Keratinocyte (primary cell): Measurements from ENCODE around the gene VPS9D1. TPM values are rescaled to one million over a fixed set of nuclear protein-coding genes. Genes with fewer than 3 reads are reported as not detected.
A peak's percentile ranks its signal among the peaks of the same experiment; 100 is the strongest.

Experiments
- DNase-seq: peaks from one replicate; pipeline ENCODE4 v3.0.0-alpha.2; 2011; ENCODE audit warnings: low read depth, missing footprints, low spot score
- FAIRE-seq: peaks from 2 replicates; lab custom pipeline; 2011; peaks lifted over from hg19 to GRCh38; lab: Jason Lieb, UNC
- H2AFZ ChIP-seq: 2 replicates; pipeline ENCODE4 v1.6.0; 2012; ENCODE audit warnings: low read length, control low read depth, inconsistent platforms; ENCODE audit not compliant: control insufficient read depth
- H3K27ac ChIP-seq: 2 replicates; pipeline ENCODE4 v1.5.1; 2011; ENCODE audit warnings: low read length; ENCODE audit not compliant: control insufficient read depth, insufficient read depth
- H3K27me3 ChIP-seq: 3 replicates; pipeline ENCODE4 v1.6.0; 2011; ENCODE audit warnings: low read length; ENCODE audit not compliant: control insufficient read depth, insufficient read depth; ENCODE audit errors: extremely low read depth
- H3K36me3 ChIP-seq, 2 experiments: 2 replicates in 1 of 2; 3 replicates in 1 of 2; pipeline ENCODE4 v1.5.1; 2011; ENCODE audit warnings: low read length in 2 of 2, mild to moderate bottlenecking in 1 of 2; ENCODE audit not compliant: control insufficient read depth in 2 of 2, insufficient read depth in 2 of 2; ENCODE audit errors: extremely low read depth in 1 of 2
- H3K4me1 ChIP-seq: 3 replicates; pipeline ENCODE4 v1.5.1; 2011; ENCODE audit warnings: low read length; ENCODE audit not compliant: control insufficient read depth, insufficient read depth; ENCODE audit errors: extremely low read depth
- H3K4me2 ChIP-seq: 3 replicates; pipeline ENCODE4 v1.6.0; 2011; ENCODE audit warnings: low read depth, low read length; ENCODE audit not compliant: control insufficient read depth, insufficient read depth; ENCODE audit errors: extremely low read depth
- H3K4me3 ChIP-seq, 3 experiments: fragments of 200-600 bp in 1 of 3; sonication (generic) in 1 of 3; 2 replicates in 2 of 3; 3 replicates in 1 of 3; pipeline ENCODE4 v1.5.1; 2011 to 2016; ENCODE audit warnings: low read length in 3 of 3, mild to moderate bottlenecking in 3 of 3, control low read depth in 2 of 3, inconsistent platforms in 1 of 3, low read depth in 1 of 3, mixed read lengths in 1 of 3, mixed run types in 1 of 3, moderate library complexity in 1 of 3; ENCODE audit not compliant: control insufficient read depth in 2 of 3, insufficient read depth in 2 of 3; ENCODE audit errors: extremely low read depth in 1 of 3
- H3K79me2 ChIP-seq: 2 replicates; pipeline ENCODE4 v1.6.0; 2012; ENCODE audit warnings: low read length; ENCODE audit not compliant: control insufficient read depth, insufficient read depth
- H3K9ac ChIP-seq: 3 replicates; pipeline ENCODE4 v1.6.0; 2011; ENCODE audit warnings: low read length; ENCODE audit not compliant: control insufficient read depth, insufficient read depth; ENCODE audit errors: extremely low read depth
- H3K9me1 ChIP-seq: 3 replicates; pipeline ENCODE4 v1.6.0; 2011; ENCODE audit warnings: low read length; ENCODE audit not compliant: control insufficient read depth, insufficient read depth; ENCODE audit errors: extremely low read depth
- H3K9me3 ChIP-seq: 2 replicates; pipeline ENCODE4 v1.5.1; 2012; ENCODE audit warnings: low read depth, low read length; ENCODE audit not compliant: control insufficient read depth
- H4K20me1 ChIP-seq: 3 replicates; pipeline ENCODE4 v1.6.0; 2011; ENCODE audit warnings: low read length; ENCODE audit not compliant: control insufficient read depth, insufficient read depth; ENCODE audit errors: extremely low read depth
- EZH2 ChIP-seq: IDR thresholded peaks from one replicate; pipeline ENCODE4 v1.6.1; 2012; ENCODE audit warnings: inconsistent platforms, mild to moderate bottlenecking, low read length, moderate library complexity
- dilution Hi-C: fragments of 300-500 bp; cut with MboI; formaldehyde crosslinking; loops from one replicate; pipeline ENCODE4 v1.7.0; 2020; ENCODE audit warnings: low sequenced_read_pairs; ENCODE audit not compliant: extremely low pct_ligation_motif_present
- polyA plus RNA-seq, 5 experiments: library from polyadenylated mRNA; depleted of rRNA in 3 of 5; stranded (reverse) in 3 of 5; stranded (forward) in 1 of 5; unstranded in 1 of 5; fragments of >200 nt; gene quantifications; 1 replicate in 1 of 5; 2 replicates in 3 of 5; 3 replicates in 1 of 5; pipeline versions ENCODE4 v1.2.1 to v1.2.3, GENCODE V29; 2011 to 2012; ENCODE audit warnings: missing spikeins in 2 of 5, low read depth in 1 of 5, low replicate concordance in 1 of 5
- TF ChIP-seq, protein P1 (sequence below), 3 experiments: IDR thresholded peaks in 1 of 3; conservative IDR thresholded peaks in 1 of 3; optimal IDR thresholded peaks in 1 of 3; 2 replicates in 2 of 3; 3 replicates in 1 of 3; pipeline versions ENCODE3 to v1.5.1; 2011; ENCODE audit warnings: low read length in 3 of 3, mild to moderate bottlenecking in 3 of 3, moderate library complexity in 2 of 3, control low read depth in 1 of 3, inconsistent platforms in 1 of 3; ENCODE audit not compliant: insufficient read depth in 2 of 3; ENCODE audit errors: extremely low read depth in 1 of 3

VPS9D1 gene
- polyA plus RNA-seq, 1 donor (not counting 4 experiments of a cell fraction or from before 2014, with no cell fraction given): 1.6 TPM

- Histone ChIP-seq H3K9ac (peak overlapping the region; percentile 82), H2AFZ (peak overlapping the region; percentile 49), H3K27ac (peak overlapping the region; percentile 47), H3K4me2 (peak overlapping the region; percentile 87), H3K4me3 (peak overlapping the region; percentile 68 to 82 (median 74)), H3K4me1 (peaks cover 5% of the 10 kb centered on the region), H3K9me1 (no peaks in the 10 kb centered on the region), H3K79me2 (peaks cover 6% of the 10 kb centered on the region), H4K20me1 (no peaks in the 10 kb centered on the region), H3K9me3 (no peaks in the 10 kb centered on the region), H3K36me3 (peaks cover 4 to 5% of the 10 kb centered on the region in 2 experiments), H3K27me3 (no peaks in the 10 kb centered on the region)
- TF ChIP-seq, protein P1, sequence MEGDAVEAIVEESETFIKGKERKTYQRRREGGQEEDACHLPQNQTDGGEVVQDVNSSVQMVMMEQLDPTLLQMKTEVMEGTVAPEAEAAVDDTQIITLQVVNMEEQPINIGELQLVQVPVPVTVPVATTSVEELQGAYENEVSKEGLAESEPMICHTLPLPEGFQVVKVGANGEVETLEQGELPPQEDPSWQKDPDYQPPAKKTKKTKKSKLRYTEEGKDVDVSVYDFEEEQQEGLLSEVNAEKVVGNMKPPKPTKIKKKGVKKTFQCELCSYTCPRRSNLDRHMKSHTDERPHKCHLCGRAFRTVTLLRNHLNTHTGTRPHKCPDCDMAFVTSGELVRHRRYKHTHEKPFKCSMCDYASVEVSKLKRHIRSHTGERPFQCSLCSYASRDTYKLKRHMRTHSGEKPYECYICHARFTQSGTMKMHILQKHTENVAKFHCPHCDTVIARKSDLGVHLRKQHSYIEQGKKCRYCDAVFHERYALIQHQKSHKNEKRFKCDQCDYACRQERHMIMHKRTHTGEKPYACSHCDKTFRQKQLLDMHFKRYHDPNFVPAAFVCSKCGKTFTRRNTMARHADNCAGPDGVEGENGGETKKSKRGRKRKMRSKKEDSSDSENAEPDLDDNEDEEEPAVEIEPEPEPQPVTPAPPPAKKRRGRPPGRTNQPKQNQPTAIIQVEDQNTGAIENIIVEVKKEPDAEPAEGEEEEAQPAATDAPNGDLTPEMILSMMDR (optimal IDR thresholded peaks at IDR 0.05 in 1 of 3, IDR thresholded peaks at IDR 0.05 in 1 of 3, conservative IDR thresholded peaks at IDR 0.05 in 1 of 3; ENCODE audit: extremely low read depth in 1 of 3, insufficient read depth in 2 of 3, low read length in 3 of 3): peak in 1 of 3 experiments; percentile 5
- TF ChIP-seq EZH2: no peak
- FAIRE-seq: no peak
- dilution Hi-C loops: no loop called here
- no peak for DNase-seq
Observed at GRCh38 chr16:89711601-89712273, 9.0 kb downstream of the VPS9D1 start.

GRCh38 chr16:89710709-89711564, 9.8 kb downstream of the VPS9D1 start:
- H3K36me3 ChIP-seq: peaks cover 4 to 5% of the 10 kb centered on the region in 2 experiments
- H3K79me2 ChIP-seq: peaks cover 6% of the 10 kb centered on the region
- peaks cover 10% of the 10 kb centered on the region for H3K4me1 ChIP-seq
- H3K9me3 ChIP-seq: no peaks in the 10 kb centered on the region
- H3K9ac ChIP-seq: no peak overlapping the region
- dilution Hi-C loops: no loop called here
- FAIRE-seq: no peak
- no peaks in the 10 kb centered on the region for H3K9me1 ChIP-seq
- H3K27ac ChIP-seq: no peak overlapping the region
- no peak overlapping the region for H3K4me2 ChIP-seq
- no peaks in the 10 kb centered on the region for H4K20me1 ChIP-seq
- H3K4me3 ChIP-seq: no peak overlapping the region
- no peak for DNase-seq
- no peak overlapping the region for H2AFZ ChIP-seq
- H3K27me3 ChIP-seq: no peaks in the 10 kb centered on the region
- TF ChIP-seq, protein P1 (optimal IDR thresholded peaks at IDR 0.05 in 1 of 3, IDR thresholded peaks at IDR 0.05 in 1 of 3, conservative IDR thresholded peaks at IDR 0.05 in 1 of 3; ENCODE audit: extremely low read depth in 1 of 3, insufficient read depth in 2 of 3, low read length in 3 of 3): no peak
- TF ChIP-seq EZH2: no peak
